Measurements from ENCODE around the gene IVNS1ABP. TPM values are rescaled to one million over a fixed set of nuclear protein-coding genes. Genes with fewer than 3 reads are reported as not detected.

The IVNS1ABP gene
- total and polyA plus RNA-seq, 9 of the 15 experiments (the other 6 are each of a cell fraction or from before 2014, with no cell fraction given), result 30.6 to 126 (median 77.7) TPM

- TF ChIP-seq FOXJ2 (tag; IDR thresholded peaks at IDR 0.05) (no peak), NBN (IDR thresholded peaks at IDR 0.05; ENCODE audit: low read depth) (no peak; the same call in 1 of the 2 replicates), PBX2 (CRISPR knock-in tag; IDR thresholded peaks at IDR 0.05; ENCODE audit: low read depth) (no peak), PBX2 (tag; conservative IDR thresholded peaks at IDR 0.05; ENCODE audit: low read depth) (peak; percentile 70), DPF2 (IDR thresholded peaks at IDR 0.05) (peak; percentile 63), SMAD4 (CRISPR knock-in tag; conservative IDR thresholded peaks at IDR 0.05) (peak; percentile 79), JUN (IDR thresholded peaks at IDR 0.05; ENCODE audit: borderline replicate concordance, low read depth, low read length) (peak; percentile 54; the same call in 1 of the 2 replicates), JUN (CRISPR knock-in tag; IDR thresholded peaks at IDR 0.05; ENCODE audit: borderline replicate concordance) (no peak), KAT7 (CRISPR knock-in tag; IDR thresholded peaks at IDR 0.05; ENCODE audit: borderline replicate concordance) (no peak), SRSF1 (IDR thresholded peaks at IDR 0.05; ENCODE audit: low read depth, low read length) (no peak), ZNF24 (IDR thresholded peaks at IDR 0.05) (peak; percentile 20; the same call in 1 of the 2 replicates), FOXM1 (IDR thresholded peaks at IDR 0.05; ENCODE audit: low read depth) (no peak), FOXM1 (CRISPR knock-in tag; IDR thresholded peaks at IDR 0.05; ENCODE audit: low read depth) (no peak), SAFB (IDR thresholded peaks at IDR 0.05; ENCODE audit: borderline replicate concordance, low read depth, low read length) (no peak), HNRNPUL1 (IDR thresholded peaks at IDR 0.05; ENCODE audit: low read length) (no peak), PHF20 (IDR thresholded peaks at IDR 0.05; ENCODE audit: partially characterized antibody) (no peak), EWSR1 (IDR thresholded peaks at IDR 0.05; ENCODE audit: borderline replicate concordance, low read depth, partially characterized antibody) (no peak), NFIC (IDR thresholded peaks at IDR 0.05) (peak; percentile 66), ZFP36 (IDR thresholded peaks at IDR 0.05; ENCODE audit: low read depth, low read length, partially characterized antibody) (no peak), HDAC8 (tag; IDR thresholded peaks at IDR 0.05) (no peak), SMAD2 (IDR thresholded peaks at IDR 0.05; ENCODE audit: low read depth, low read length) (no peak), ZNF347 (CRISPR knock-in tag; IDR thresholded peaks at IDR 0.05; ENCODE audit: low read depth) (no peak), CBX3 (IDR thresholded peaks at IDR 0.05; ENCODE audit: borderline replicate concordance in 1 of 2, low read length in 2 of 2) (peak in 1 of 2 experiments; percentile 62; a peak in 1 of 3 replicates)
- TF ChIP-seq, protein P1, sequence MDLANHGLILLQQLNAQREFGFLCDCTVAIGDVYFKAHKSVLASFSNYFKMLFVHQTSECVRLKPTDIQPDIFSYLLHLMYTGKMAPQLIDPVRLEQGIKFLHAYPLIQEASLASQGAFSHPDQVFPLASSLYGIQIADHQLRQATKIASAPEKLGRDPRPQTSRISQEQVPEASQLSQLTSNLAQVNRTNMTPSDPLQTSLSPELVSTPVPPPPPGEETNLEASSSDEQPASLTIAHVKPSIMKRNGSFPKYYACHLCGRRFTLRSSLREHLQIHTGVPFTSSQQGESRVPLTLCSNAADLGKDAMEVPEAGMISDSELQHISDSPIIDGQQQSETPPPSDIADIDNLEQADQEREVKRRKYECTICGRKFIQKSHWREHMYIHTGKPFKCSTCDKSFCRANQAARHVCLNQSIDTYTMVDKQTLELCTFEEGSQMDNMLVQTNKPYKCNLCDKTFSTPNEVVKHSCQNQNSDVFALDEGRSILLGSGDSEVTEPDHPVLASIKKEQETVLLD (IDR thresholded peaks at IDR 0.05), result no peak
- TF ChIP-seq, protein P2, sequence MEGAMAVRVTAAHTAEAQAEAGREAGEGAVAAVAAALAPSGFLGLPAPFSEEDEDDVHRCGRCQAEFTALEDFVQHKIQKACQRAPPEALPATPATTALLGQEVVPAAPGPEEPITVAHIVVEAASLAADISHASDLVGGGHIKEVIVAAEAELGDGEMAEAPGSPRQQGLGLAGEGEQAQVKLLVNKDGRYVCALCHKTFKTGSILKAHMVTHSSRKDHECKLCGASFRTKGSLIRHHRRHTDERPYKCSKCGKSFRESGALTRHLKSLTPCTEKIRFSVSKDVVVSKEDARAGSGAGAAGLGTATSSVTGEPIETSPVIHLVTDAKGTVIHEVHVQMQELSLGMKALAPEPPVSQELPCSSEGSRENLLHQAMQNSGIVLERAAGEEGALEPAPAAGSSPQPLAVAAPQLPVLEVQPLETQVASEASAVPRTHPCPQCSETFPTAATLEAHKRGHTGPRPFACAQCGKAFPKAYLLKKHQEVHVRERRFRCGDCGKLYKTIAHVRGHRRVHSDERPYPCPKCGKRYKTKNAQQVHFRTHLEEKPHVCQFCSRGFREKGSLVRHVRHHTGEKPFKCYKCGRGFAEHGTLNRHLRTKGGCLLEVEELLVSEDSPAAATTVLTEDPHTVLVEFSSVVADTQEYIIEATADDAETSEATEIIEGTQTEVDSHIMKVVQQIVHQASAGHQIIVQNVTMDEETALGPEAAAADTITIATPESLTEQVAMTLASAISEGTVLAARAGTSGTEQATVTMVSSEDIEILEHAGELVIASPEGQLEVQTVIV (CRISPR knock-in tag; IDR thresholded peaks at IDR 0.05; ENCODE audit: borderline replicate concordance), result no peak
Observed at GRCh38 chr1:185325413-185325812, 8.4 kb upstream of the IVNS1ABP start (continued).
